T-cell (primary cell): ENCODE results near the gene ZDHHC14. TPM values are rescaled to one million over a fixed set of nuclear protein-coding genes. Genes with fewer than 3 reads are reported as not detected.
"Not testable (repeated sequence)": the region's sequence is repeated elsewhere in the genome, so short reads cannot be mapped to it uniquely, and the experiment has no call there.

ENCODE experiments used
- ATAC-seq, 4 experiments: fragments of 200-7000 bp in 3 of 4; fragments of 150-1000 bp in 1 of 4; cut with Tn5 transposase; replicated peaks in 1 of 4; 1 replicate in 3 of 4; 2 replicates in 1 of 4; pipeline ENCODE4 v1.10.0; 2021; ENCODE audit warnings: moderate library complexity in 3 of 4, mild to moderate bottlenecking in 2 of 4, moderate number of reproducible peaks in 1 of 4
- CTCF ChIA-PET, 2 donors: fragments of 300-600 bp; sonication (Branson Sonifier 250); formaldehyde crosslinking; loops; one replicate each; lab custom pipeline; 2022; ENCODE audit warnings: antibody characterized with exemption in 2 of 2; lab: Charles Lee
- POLR2A ChIA-PET, 2 donors: fragments of 300-600 bp; sonication (Branson Sonifier 250); formaldehyde crosslinking; loops; one replicate each; lab custom pipeline; 2022; ENCODE audit warnings: antibody characterized with exemption in 2 of 2; lab: Charles Lee
- DNase-seq, 35 experiments: peaks; one replicate each; pipeline versions ENCODE4 v3.0.0 to v3.0.0-alpha.2; 2013 to 2023
- H3K27ac ChIP-seq: one replicate; pipeline ENCODE4 v1.5.1; 2013; ENCODE audit warnings: low read length
- H3K27me3 ChIP-seq, 2 experiments: replicated peaks in 1 of 2; 1 replicate in 1 of 2; 2 replicates in 1 of 2; pipeline versions ENCODE4 v1.6.1 to v1.7.0; 2013; ENCODE audit warnings: low read length in 1 of 2, mixed read lengths in 1 of 2; ENCODE audit not compliant: control insufficient read depth in 2 of 2, insufficient read depth in 2 of 2; ENCODE audit errors: extremely low read depth in 1 of 2
- H3K36me3 ChIP-seq, 2 donors: 1 replicate in 1 of 2; 2 replicates in 1 of 2; pipeline versions ENCODE4 v1.6.1 to v1.7.0; 2013; ENCODE audit warnings: low read length in 1 of 2; ENCODE audit not compliant: control insufficient read depth in 2 of 2, insufficient read depth in 1 of 2; ENCODE audit errors: extremely low read depth in 1 of 2
- H3K4me1 ChIP-seq, 2 experiments: 1 replicate in 1 of 2; 2 replicates in 1 of 2; pipeline versions ENCODE4 v1.6.1 to v1.7.0; 2013; ENCODE audit warnings: low read length in 2 of 2, mixed read lengths in 1 of 2; ENCODE audit not compliant: insufficient read depth in 2 of 2, control insufficient read depth in 1 of 2; ENCODE audit errors: extremely low read depth in 1 of 2
- H3K4me3 ChIP-seq, 2 donors: 1 replicate in 1 of 2; 2 replicates in 1 of 2; pipeline versions ENCODE4 v1.5.1 to v1.7.0; 2013; ENCODE audit warnings: mild to moderate bottlenecking in 2 of 2, low read length in 1 of 2, moderate library complexity in 1 of 2; ENCODE audit not compliant: control insufficient read depth in 1 of 2; ENCODE audit errors: extremely low read depth in 1 of 2
- H3K9me3 ChIP-seq: 2 replicates; pipeline ENCODE4 v1.7.0; 2013
- H3K27ac Mint-ChIP-seq, 2 donors: one replicate each; pipeline ENCODE4 v1.8.0; 2020 to 2021; ENCODE audit warnings: mild to moderate bottlenecking in 2 of 2, mixed read lengths in 2 of 2
- H3K27me3 Mint-ChIP-seq, 2 donors: one replicate each; pipeline ENCODE4 v1.8.0; 2021 to 2022; ENCODE audit warnings: mixed read lengths in 2 of 2
- H3K36me3 Mint-ChIP-seq: one replicate; pipeline ENCODE4 v1.8.0; 2021; ENCODE audit warnings: mixed read lengths
- H3K4me1 Mint-ChIP-seq, 3 donors: one replicate each; pipeline ENCODE4 v1.8.0; 2020 to 2022; ENCODE audit warnings: mixed read lengths in 3 of 3, mild to moderate bottlenecking in 1 of 3
- H3K4me3 Mint-ChIP-seq, 3 donors: one replicate each; pipeline ENCODE4 v1.8.0; 2020 to 2022; ENCODE audit warnings: mild to moderate bottlenecking in 3 of 3, mixed read lengths in 3 of 3, moderate library complexity in 3 of 3
- H3K9me3 Mint-ChIP-seq, 3 donors: one replicate each; pipeline ENCODE4 v1.8.0; 2020 to 2022; ENCODE audit warnings: mixed read lengths in 3 of 3
- WGBS: methylation state at CpG from one replicate; pipeline ENCODE4 v1.1.5; 2013; ENCODE audit warnings: missing lambda C conversion rate; ENCODE audit not compliant: insufficient coverage; 5-methylcytosine and 5-hydroxymethylcytosine counted together
- total RNA-seq, 35 experiments: library from RNA in 6 of 35; stranded (reverse) in 6 of 35; fragments of 120-200 nt in 1 of 35; gene quantifications; one replicate each; pipeline versions ENCODE4 v1.2.1 to v1.2.4 and lab custom pipeline; 2013 to 2026

ZDHHC14 gene
- total RNA-seq, 5 donors from 2014 or later (not counting 1 experiment from before 2014, with no cell fraction given), result 2.1 to 3.7 (median 2.6) TPM

DNA sequence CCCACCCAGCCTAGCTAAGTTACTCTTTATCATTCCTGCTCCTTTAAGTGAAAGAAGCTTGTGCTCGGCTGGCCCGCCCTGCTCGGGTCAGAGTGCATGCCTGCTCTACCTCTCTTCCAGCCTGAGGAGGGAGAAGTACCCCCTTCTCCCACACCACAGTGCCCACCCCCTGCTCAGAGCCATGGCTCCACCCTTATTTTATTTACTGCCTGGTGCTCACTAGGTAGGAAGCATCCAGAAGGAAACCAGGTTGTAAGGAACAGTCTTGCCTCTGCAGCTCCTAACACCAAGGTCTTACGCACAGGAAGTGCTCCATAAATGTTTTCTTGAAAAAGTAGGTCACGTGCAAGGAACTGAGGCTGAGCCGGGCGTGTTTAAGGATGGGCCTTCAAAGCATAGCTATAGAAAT lies 336.4 kb downstream of the ZDHHC14 start:
- DNase-seq (no peak), ATAC-seq (no peak)
- CTCF ChIA-PET, result no interaction called here
- H3K4me1 Mint-ChIP-seq, result no peaks in the 10 kb centered on the region
- Histone ChIP-seq H3K27me3 (peaks cover 0 to 20% of the 10 kb centered on the region in 2 experiments), H3K4me1 (no peaks in the 10 kb centered on the region), H3K4me3 (no peak overlapping the region), H3K9me3 (no peaks in the 10 kb centered on the region), H3K36me3 (no peaks in the 10 kb centered on the region), H3K27ac (no peak overlapping the region)
- 91% methylated on average over 4 of the region's 7 CpGs for WGBS
- H3K9me3 Mint-ChIP-seq, result no peaks in the 10 kb centered on the region
- no peak overlapping the region for H3K27ac Mint-ChIP-seq
- peaks cover 0 to 14% of the 10 kb centered on the region in 2 donors for H3K27me3 Mint-ChIP-seq
- POLR2A ChIA-PET, result no interaction called here
- no peak overlapping the region for H3K4me3 Mint-ChIP-seq
- H3K36me3 Mint-ChIP-seq, result no peaks in the 10 kb centered on the region

GRCh38 chr6:157718503-157719187 lies 337.7 kb downstream of the ZDHHC14 start:
- H3K27ac ChIP-seq, result no peak overlapping the region
- ChIA-PET POLR2A (no interaction called here), CTCF (no interaction called here)
- Mint-ChIP-seq H3K9me3 (no peaks in the 10 kb centered on the region), H3K36me3 (no peaks in the 10 kb centered on the region), H3K27me3 (peaks cover 0 to 14% of the 10 kb centered on the region in 2 donors), H3K4me3 (no peak overlapping the region), H3K27ac (no peak overlapping the region), H3K4me1 (no peaks in the 10 kb centered on the region)
- H3K4me1 ChIP-seq, result no peaks in the 10 kb centered on the region
- peaks cover 0 to 20% of the 10 kb centered on the region in 2 experiments for H3K27me3 ChIP-seq
- ATAC-seq (no peak), DNase-seq (no peak)
- 100% methylated on average over 1 of the region's 7 CpGs for WGBS
- no peak overlapping the region for H3K4me3 ChIP-seq
- H3K36me3 ChIP-seq, result no peaks in the 10 kb centered on the region
- no peaks in the 10 kb centered on the region for H3K9me3 ChIP-seq

- H3K36me3 Mint-ChIP-seq, H3K9me3 ChIP-seq, H3K27ac Mint-ChIP-seq, POLR2A ChIA-PET, ATAC-seq, H3K4me3 Mint-ChIP-seq, H3K36me3 ChIP-seq, DNase-seq, H3K4me1 ChIP-seq, H3K27ac ChIP-seq, CTCF ChIA-PET, H3K4me3 ChIP-seq, H3K4me1 Mint-ChIP-seq: not testable (repeated sequence)
- H3K9me3 Mint-ChIP-seq, result peaks cover 7 to 15% (median 10%) of the 10 kb centered on the region in 3 donors
- 100% methylated on average over 2 of the region's 6 CpGs for WGBS
- peaks cover 0 to 14% of the 10 kb centered on the region in 2 donors for H3K27me3 Mint-ChIP-seq
- peaks cover 0 to 16% of the 10 kb centered on the region in 2 experiments for H3K27me3 ChIP-seq
These were observed 340.0 kb downstream of the ZDHHC14 start for GRCh38 chr6:157720964-157721363.

- Mint-ChIP-seq H3K4me3 (no peak overlapping the region), H3K4me1 (no peaks in the 10 kb centered on the region), H3K9me3 (peaks cover 11 to 19% (median 13%) of the 10 kb centered on the region in 3 donors), H3K27ac (no peak overlapping the region), H3K36me3 (peaks cover 3% of the 10 kb centered on the region), H3K27me3 (peaks cover 0 to 15% of the 10 kb centered on the region in 2 donors)
- POLR2A ChIA-PET, result no interaction called here
- no peak for DNase-seq
- Histone ChIP-seq H3K4me1 (no peaks in the 10 kb centered on the region), H3K27me3 (peaks cover 0 to 16% of the 10 kb centered on the region in 2 experiments), H3K9me3 (no peaks in the 10 kb centered on the region), H3K27ac (no peak overlapping the region), H3K4me3 (no peak overlapping the region), H3K36me3 (no peaks in the 10 kb centered on the region)
- WGBS, result 96% methylated on average over 6 of the region's 18 CpGs
- CTCF ChIA-PET, result no interaction called here
- no peak for ATAC-seq
These were observed 340.4 kb downstream of the ZDHHC14 start for GRCh38 chr6:157721426-157721825.

DNA sequence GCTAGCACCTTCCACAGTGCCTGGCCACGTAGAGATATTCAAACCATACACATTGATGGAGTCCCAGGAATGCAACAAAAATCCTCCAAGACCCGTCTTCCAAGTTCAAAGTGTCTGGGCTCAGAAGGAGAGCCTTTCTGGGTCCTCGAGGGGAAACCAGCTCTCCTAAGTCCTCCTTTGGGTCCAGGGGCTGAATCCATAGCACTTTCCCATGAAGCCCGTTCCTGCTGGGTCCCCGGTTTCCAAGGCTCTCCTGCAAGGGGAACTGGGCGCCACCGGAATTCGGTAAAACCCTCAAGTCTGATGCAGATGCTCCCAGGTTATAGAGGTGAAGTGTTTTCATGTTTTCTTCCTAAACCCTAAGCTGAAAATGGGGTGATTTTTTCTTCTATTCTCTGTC lies 340.8 kb downstream of the ZDHHC14 start:
- H3K4me3 Mint-ChIP-seq, result no peak overlapping the region
- Histone ChIP-seq H3K4me3 (no peak overlapping the region), H3K9me3 (no peaks in the 10 kb centered on the region), H3K4me1 (no peaks in the 10 kb centered on the region), H3K27me3 (peaks cover 0 to 14% of the 10 kb centered on the region in 2 experiments), H3K27ac (no peak overlapping the region), H3K36me3 (no peaks in the 10 kb centered on the region)
- 67% methylated on average over 2 of the region's 8 CpGs for WGBS
- H3K27ac Mint-ChIP-seq, result no peak overlapping the region
- H3K4me1 Mint-ChIP-seq, result no peaks in the 10 kb centered on the region
- H3K9me3 Mint-ChIP-seq, result peaks cover 11 to 19% (median 13%) of the 10 kb centered on the region in 3 donors
- peaks cover 0 to 15% of the 10 kb centered on the region in 2 donors for H3K27me3 Mint-ChIP-seq
- ATAC-seq (no peak), DNase-seq (no peak)
- ChIA-PET CTCF (no interaction called here), POLR2A (interaction anchor here in 1 of 2 donors (0.6 kb wide), 1 partner anchor 45 kb away, joined by 3 read pairs; no protein-coding TSS in a partner anchor)
- peaks cover 3% of the 10 kb centered on the region for H3K36me3 Mint-ChIP-seq

- no peak overlapping the region for H3K4me3 ChIP-seq
- no peak overlapping the region for H3K27ac ChIP-seq
- POLR2A ChIA-PET, result no interaction called here
- no peaks in the 10 kb centered on the region for H3K4me1 Mint-ChIP-seq
- H3K27me3 ChIP-seq, result peaks cover 0 to 14% of the 10 kb centered on the region in 2 experiments
- no peak for DNase-seq
- CTCF ChIA-PET, result interaction anchor here in 1 of 2 donors (0.7 kb wide), 1 partner anchor 468 kb away, joined by 3 read pairs; no protein-coding TSS in a partner anchor
- peaks cover 11 to 19% (median 13%) of the 10 kb centered on the region in 3 donors for H3K9me3 Mint-ChIP-seq
- H3K4me3 Mint-ChIP-seq, result no peak overlapping the region
- H3K27me3 Mint-ChIP-seq, result peaks cover 0 to 13% of the 10 kb centered on the region in 2 donors
- H3K36me3 Mint-ChIP-seq, result peaks cover 3% of the 10 kb centered on the region
- ATAC-seq, result no peak
- no peaks in the 10 kb centered on the region for H3K36me3 ChIP-seq
- 60% methylated on average over 2 of the region's 4 CpGs for WGBS
- H3K27ac Mint-ChIP-seq, result no peak overlapping the region
- no peaks in the 10 kb centered on the region for H3K4me1 ChIP-seq
- H3K9me3 ChIP-seq, result no peaks in the 10 kb centered on the region
These were observed 342.4 kb downstream of the ZDHHC14 start for GRCh38 chr6:157723376-157723775.
